H1 (cell line): ENCODE measurements around the gene ERLIN1. TPM values are rescaled to one million over a fixed set of nuclear protein-coding genes. Genes with fewer than 3 reads are reported as not detected.

Source experiments
- CTCF ChIA-PET: fragments of 300-600 bp; sonication (Branson Sonifier 250); formaldehyde crosslinking; loops from one replicate; lab custom pipeline; 2021; ENCODE audit not compliant: partially characterized antibody; lab: Charles Lee
- POLR2A ChIA-PET: fragments of 300-600 bp; sonication (Branson Sonifier 250); formaldehyde crosslinking; loops from one replicate; lab custom pipeline; 2021; ENCODE audit warnings: inconsistent platforms; ENCODE audit not compliant: partially characterized antibody; lab: Charles Lee
- DNase-seq, 2 experiments: peaks; one replicate each; pipeline versions ENCODE4 v3.0.0 to v3.0.0-alpha.2; 2010 to 2022; ENCODE audit warnings: low spot score in 2 of 2, low read depth in 1 of 2, mixed read lengths in 1 of 2
- FAIRE-seq: peaks from 2 replicates; lab custom pipeline; 2011; peaks lifted over from hg19 to GRCh38; lab: Jason Lieb, UNC
- H2AFZ ChIP-seq: 2 replicates; pipeline ENCODE4 v1.8.1; 2012; ENCODE audit warnings: low read length, inconsistent platforms
- H2AK5ac ChIP-seq: 2 replicates; pipeline ENCODE4 v1.6.1; 2013; ENCODE audit warnings: low read depth, low read length
- H2BK120ac ChIP-seq: replicated peaks from 2 replicates; pipeline ENCODE3; 2013; ENCODE audit warnings: low read depth, low read length, inconsistent platforms
- H2BK12ac ChIP-seq: 2 replicates; pipeline ENCODE4 v1.6.1; 2013; ENCODE audit warnings: low read depth, low read length
- H2BK15ac ChIP-seq: 2 replicates; pipeline ENCODE4 v1.6.1; 2013; ENCODE audit warnings: low read length
- H2BK20ac ChIP-seq: 2 replicates; pipeline ENCODE4 v1.6.1; 2013; ENCODE audit warnings: low read length
- H2BK5ac ChIP-seq: 2 replicates; pipeline ENCODE4 v1.6.1; 2013; ENCODE audit warnings: low read depth, low read length
- H3K14ac ChIP-seq: 2 replicates; pipeline ENCODE4 v1.6.1; 2013; ENCODE audit warnings: inconsistent platforms; ENCODE audit not compliant: insufficient read length
- H3K18ac ChIP-seq: 2 replicates; pipeline ENCODE4 v1.6.1; 2013; ENCODE audit warnings: low read length; ENCODE audit errors: extremely low read depth
- H3K23ac ChIP-seq: 2 replicates; pipeline ENCODE4 v1.6.1; 2013; ENCODE audit warnings: inconsistent platforms; ENCODE audit not compliant: insufficient read length
- H3K23me2 ChIP-seq: 2 replicates; pipeline ENCODE4 v1.6.1; 2013; ENCODE audit warnings: low read depth, low read length
- H3K27ac ChIP-seq: 2 replicates; pipeline ENCODE4 v1.6.1; 2011; ENCODE audit warnings: low read depth, low read length, inconsistent platforms
- H3K27me3 ChIP-seq, 4 experiments: replicated peaks in 1 of 4; 1 replicate in 1 of 4; 2 replicates in 3 of 4; pipeline versions ENCODE4 v1.6.1 to v1.8.1; 2011 to 2013; ENCODE audit warnings: low read length in 3 of 4, mild to moderate bottlenecking in 3 of 4, inconsistent platforms in 2 of 4, mixed read lengths in 2 of 4, moderate library complexity in 1 of 4; ENCODE audit not compliant: control insufficient read depth in 3 of 4, insufficient read depth in 3 of 4; ENCODE audit errors: extremely low read depth in 1 of 4
- H3K36me3 ChIP-seq, 4 experiments: 2 replicates each; pipeline versions ENCODE4 v1.6.1 to v1.8.1; 2011 to 2013; ENCODE audit warnings: mild to moderate bottlenecking in 4 of 4, low read length in 3 of 4, moderate library complexity in 2 of 4, control low read depth in 1 of 4, inconsistent platforms in 1 of 4; ENCODE audit not compliant: insufficient read depth in 4 of 4, control insufficient read depth in 2 of 4
- H3K4ac ChIP-seq: replicated peaks from 2 replicates; pipeline ENCODE3; 2013; ENCODE audit warnings: low read length, low read depth, mixed read lengths, inconsistent platforms; ENCODE audit not compliant: insufficient read length
- H3K4me1 ChIP-seq, 4 experiments: replicated peaks in 1 of 4; 1 replicate in 1 of 4; 2 replicates in 3 of 4; pipeline versions ENCODE4 v1.6.1 to v1.8.1; 2011 to 2013; ENCODE audit warnings: low read length in 3 of 4, inconsistent platforms in 2 of 4, mixed read lengths in 1 of 4; ENCODE audit not compliant: insufficient read depth in 4 of 4, control insufficient read depth in 3 of 4
- H3K4me2 ChIP-seq, 2 experiments: 2 replicates each; pipeline versions ENCODE4 v1.6.1 to v1.8.1; 2011 to 2013; ENCODE audit warnings: low read depth in 2 of 2, low read length in 2 of 2, control low read depth in 1 of 2, inconsistent platforms in 1 of 2, mild to moderate bottlenecking in 1 of 2; ENCODE audit not compliant: insufficient read depth in 1 of 2
- H3K4me3 ChIP-seq, 4 experiments: fragments of 200-600, 300-600 bp in 1 of 4; sonication (generic), shearing (Covaris generic), sonication (Bioruptor Twin) in 1 of 4; 2 replicates each; pipeline versions ENCODE4 v1.5.1 to v1.8.1; 2011 to 2016; ENCODE audit warnings: low read length in 4 of 4, low read depth in 3 of 4, control low read depth in 2 of 4, inconsistent platforms in 2 of 4, mild to moderate bottlenecking in 2 of 4, mixed read lengths in 1 of 4, moderate library complexity in 1 of 4; ENCODE audit not compliant: insufficient read depth in 2 of 4; ENCODE audit errors: extremely low read depth in 1 of 4
- H3K56ac ChIP-seq: replicated peaks from 2 replicates; pipeline ENCODE3; 2013; ENCODE audit warnings: low read depth, mild to moderate bottlenecking, mixed read lengths, low read length, inconsistent platforms; ENCODE audit not compliant: insufficient read length
- H3K79me1 ChIP-seq: 2 replicates; pipeline ENCODE4 v1.6.1; 2013; ENCODE audit warnings: low read depth, low read length, control low read depth
- H3K79me2 ChIP-seq, 2 experiments: 2 replicates each; pipeline versions ENCODE4 v1.6.1 to v1.8.1; 2012 to 2013; ENCODE audit warnings: low read length in 2 of 2, mild to moderate bottlenecking in 2 of 2, inconsistent platforms in 1 of 2; ENCODE audit not compliant: insufficient read depth in 2 of 2, control insufficient read depth in 1 of 2
- H3K9ac ChIP-seq, 4 experiments: replicated peaks in 1 of 4; 1 replicate in 1 of 4; 2 replicates in 3 of 4; pipeline versions ENCODE4 v1.6.1 to v1.8.1; 2011 to 2013; ENCODE audit warnings: low read depth in 3 of 4, low read length in 3 of 4, control low read depth in 2 of 4, mild to moderate bottlenecking in 2 of 4, moderate library complexity in 2 of 4, inconsistent platforms in 1 of 4; ENCODE audit errors: extremely low read depth in 1 of 4
- H3K9me3 ChIP-seq, 2 experiments: 2 replicates each; pipeline versions ENCODE4 v1.6.1 to v1.8.1; 2012 to 2013; ENCODE audit warnings: mild to moderate bottlenecking in 2 of 2, moderate library complexity in 2 of 2, control low read depth in 1 of 2, inconsistent platforms in 1 of 2, low read depth in 1 of 2, low read length in 1 of 2, mixed read lengths in 1 of 2; ENCODE audit not compliant: insufficient read depth in 2 of 2
- H4K20me1 ChIP-seq, 2 experiments: replicated peaks in 1 of 2; 2 replicates each; pipeline versions ENCODE3 to v1.8.1; 2011 to 2013; ENCODE audit warnings: inconsistent platforms in 2 of 2, low read length in 2 of 2, mild to moderate bottlenecking in 1 of 2; ENCODE audit not compliant: insufficient read depth in 2 of 2, control insufficient read depth in 1 of 2
- H4K5ac ChIP-seq: 2 replicates; pipeline ENCODE4 v1.6.1; 2013; ENCODE audit warnings: low read length, low read depth, mixed read lengths, inconsistent platforms; ENCODE audit not compliant: insufficient read length
- H4K8ac ChIP-seq: 2 replicates; pipeline ENCODE4 v1.8.0; 2013; ENCODE audit warnings: mild to moderate bottlenecking, moderate library complexity, low read length, inconsistent platforms; ENCODE audit not compliant: insufficient read depth; ENCODE audit errors: extremely low read depth
- H4K91ac ChIP-seq: replicated peaks from 2 replicates; pipeline ENCODE3; 2013; ENCODE audit warnings: low read length, mixed read lengths, inconsistent platforms; ENCODE audit not compliant: insufficient read length
- ATF3 ChIP-seq: IDR thresholded peaks from 2 replicates; pipeline ENCODE4 v1.6.1; 2011; ENCODE audit warnings: low read depth, mild to moderate bottlenecking, low read length; ENCODE audit not compliant: insufficient read depth
- CTCF ChIP-seq, 3 experiments: IDR thresholded peaks; 1 replicate in 2 of 3; 2 replicates in 1 of 3; pipeline versions ENCODE4 v1.5.1 to v1.6.1; 2011; ENCODE audit warnings: low read length in 3 of 3, mild to moderate bottlenecking in 3 of 3, inconsistent platforms in 2 of 3, low read depth in 1 of 3, moderate library complexity in 1 of 3; ENCODE audit not compliant: insufficient read depth in 1 of 3; ENCODE audit errors: control extremely low read depth in 1 of 3
- E2F6 ChIP-seq: IDR thresholded peaks from 2 replicates; pipeline ENCODE4 v1.6.1; 2012; ENCODE audit warnings: inconsistent platforms
- HDAC2 ChIP-seq, 2 experiments: fragments of 300-600 bp in 1 of 2; sonication (generic) in 1 of 2; IDR thresholded peaks; 2 replicates each; pipeline ENCODE4 v1.6.1; 2011 to 2012; ENCODE audit warnings: low read depth in 2 of 2, low read length in 2 of 2, mild to moderate bottlenecking in 2 of 2, moderate library complexity in 2 of 2, borderline replicate concordance in 1 of 2, inconsistent platforms in 1 of 2
- HDAC6 ChIP-seq: IDR thresholded peaks from one replicate; pipeline ENCODE4 v1.7.1; 2012; ENCODE audit warnings: low read depth, mild to moderate bottlenecking, inconsistent platforms, low read length, moderate library complexity
- NRF1 ChIP-seq: IDR thresholded peaks from 2 replicates; pipeline ENCODE4 v1.6.1; 2011; ENCODE audit warnings: mild to moderate bottlenecking, low read depth, low read length, improper control_type of control experiment
- POLR2A ChIP-seq, 2 experiments: IDR thresholded peaks; 1 replicate in 1 of 2; 2 replicates in 1 of 2; pipeline ENCODE4 v1.6.1; 2011; ENCODE audit warnings: low read depth in 2 of 2, low read length in 2 of 2, mild to moderate bottlenecking in 2 of 2; ENCODE audit errors: control extremely low read depth in 1 of 2
- RNF2 ChIP-seq: fragments of 200-900, 300-1000 bp; sonication (generic); IDR thresholded peaks from 2 replicates; pipeline ENCODE4 v1.7.1; 2016; ENCODE audit warnings: borderline replicate concordance, low read depth, mild to moderate bottlenecking, antibody characterized with exemption, low read length; ENCODE audit not compliant: poor library complexity, severe bottlenecking; ENCODE audit errors: missing control alignments
- TCF12 ChIP-seq: IDR thresholded peaks from 2 replicates; pipeline ENCODE4 v1.6.1; 2011; ENCODE audit warnings: low read depth, mild to moderate bottlenecking, low read length
- YY1 ChIP-seq: IDR thresholded peaks from 2 replicates; pipeline ENCODE4 v1.6.1; 2011; ENCODE audit warnings: low read depth, mild to moderate bottlenecking, low read length
- WGBS, 2 experiments: shearing (Covaris generic) in 1 of 2; methylation state at CpG; one replicate each; pipeline versions ENCODE4 v1.1.6 to v1.1.7; 2013 to 2015; ENCODE audit warnings: low lambda C conversion rate in 2 of 2, mixed read lengths in 2 of 2, inconsistent platforms in 1 of 2, low coverage in 1 of 2, missing lambda C conversion rate in 1 of 2; ENCODE audit not compliant: insufficient replicate concordance in 2 of 2, insufficient coverage in 1 of 2, insufficient read length in 1 of 2; ENCODE audit errors: extremely low coverage in 1 of 2, missing lambda C conversion rate in 1 of 2; 5-methylcytosine and 5-hydroxymethylcytosine counted together
- polyA plus RNA-seq, 7 experiments: library from polyadenylated mRNA; depleted of rRNA in 3 of 7; stranded (reverse) in 5 of 7; unstranded in 2 of 7; fragments of >200 nt in 5 of 7; fragments of 200-250 nt in 2 of 7; gene quantifications; 1 replicate in 5 of 7; 2 replicates in 1 of 7; 4 replicates in 1 of 7; pipeline versions ENCODE4 v1.2.1 to v1.2.3, GENCODE V29; 2011 to 2013; ENCODE audit warnings: missing spikeins in 2 of 7, mixed read lengths in 2 of 7
- total RNA-seq: library from RNA; stranded (reverse); fragmentation: NEBNext Ultra II Directional; extraction: Animal tissue kit (Norgen Biotek cat#: 25700); gene quantifications from 2 replicates; pipeline ENCODE4 v1.2.1, GENCODE V29; 2021

The ERLIN1 gene
- total and polyA plus RNA-seq, 2 of the 8 experiments (the other 6 are each of a cell fraction or from before 2014, with no cell fraction given), result 16.5 to 32.0 TPM

- H4K91ac ChIP-seq, result no peak overlapping the region
- H3K56ac ChIP-seq, result no peak overlapping the region
- ChIA-PET CTCF (interaction anchor here (0.7 kb wide), 1 partner anchor 87 kb away, joined by 3 read pairs; no protein-coding TSS in a partner anchor), POLR2A (no interaction called here)
- H4K5ac ChIP-seq, result no peak overlapping the region
- no peak for DNase-seq
- no peak for FAIRE-seq
- peak overlapping the region; percentile 5; the same call in 1 of the 2 replicates for H2AFZ ChIP-seq
- no peak overlapping the region for H3K4me2 ChIP-seq
- H3K14ac ChIP-seq, result no peak overlapping the region
- H3K18ac ChIP-seq, result no peak overlapping the region
- H3K4ac ChIP-seq, result no peak overlapping the region
- no peak overlapping the region for H3K4me3 ChIP-seq
- H3K4me1 ChIP-seq, result peaks cover 0 to under 1% (median 0%) of the 10 kb centered on the region in 4 experiments; a peak in 1 of 7 replicates
- no peak overlapping the region for H2BK15ac ChIP-seq
- no peak overlapping the region for H2BK5ac ChIP-seq
- no peaks in the 10 kb centered on the region for H3K27me3 ChIP-seq
- no peak overlapping the region for H3K23ac ChIP-seq
- H3K23me2 ChIP-seq, result no peaks in the 10 kb centered on the region
- H3K9ac ChIP-seq, result no peak overlapping the region
- H2AK5ac ChIP-seq, result no peak overlapping the region
- no peak overlapping the region for H2BK12ac ChIP-seq
- no peaks in the 10 kb centered on the region for H4K20me1 ChIP-seq
- no peaks in the 10 kb centered on the region for H3K9me3 ChIP-seq
- no peaks in the 10 kb centered on the region for H3K79me1 ChIP-seq
- H3K79me2 ChIP-seq, result no peaks in the 10 kb centered on the region
- no peak overlapping the region for H2BK20ac ChIP-seq
- no peak overlapping the region for H4K8ac ChIP-seq
- H2BK120ac ChIP-seq, result no peak overlapping the region
- no peaks in the 10 kb centered on the region for H3K36me3 ChIP-seq
- WGBS, 2 experiments, result 93% methylated on average over 11 of the region's 11 CpGs; no CpG with 5 or more reads in 1 of the 2 experiments
- H3K27ac ChIP-seq, result no peak overlapping the region
- TF ChIP-seq E2F6 (no peak), YY1 (no peak), HDAC2 (IDR thresholded peaks at IDR 0.05; ENCODE audit: borderline replicate concordance in 1 of 2, low read depth in 2 of 2, low read length in 2 of 2) (no peak), POLR2A (IDR thresholded peaks at IDR 0.05; ENCODE audit: control extremely low read depth in 1 of 2, low read depth in 2 of 2, low read length in 2 of 2) (no peak), RNF2 (no peak), ATF3 (no peak), HDAC6 (no peak), NRF1 (no peak), CTCF (IDR thresholded peaks at IDR 0.05; ENCODE audit: control extremely low read depth in 1 of 3, insufficient read depth in 1 of 3, low read depth in 1 of 3, low read length in 3 of 3) (no peak), TCF12 (no peak)
Observed at GRCh38 chr10:100106865-100107264, 79.0 kb downstream of the ERLIN1 start.
